IPS-15b (cell line): Measurements from ENCODE around the gene ARL8B.
"Not testable (repeated sequence)": the region's sequence is repeated elsewhere in the genome, so short reads cannot be mapped to it uniquely, and the experiment has no call there.

ENCODE experiments used
- H3K27me3 ChIP-seq: one replicate; pipeline ENCODE4 v1.6.1; 2013; ENCODE audit warnings: low read length; ENCODE audit not compliant: control insufficient read depth, insufficient read depth
- H3K36me3 ChIP-seq: one replicate; pipeline ENCODE4 v1.6.1; 2013; ENCODE audit warnings: low read length; ENCODE audit not compliant: control insufficient read depth, insufficient read depth
- H3K4me1 ChIP-seq: one replicate; pipeline ENCODE4 v1.6.1; 2013; ENCODE audit warnings: mild to moderate bottlenecking, low read length; ENCODE audit not compliant: control insufficient read depth, insufficient read depth
- H3K4me3 ChIP-seq: one replicate; pipeline ENCODE4 v1.5.1; 2013; ENCODE audit warnings: low read depth, low read length
- H3K9ac ChIP-seq: one replicate; pipeline ENCODE4 v1.6.1; 2013; ENCODE audit warnings: low read depth, mild to moderate bottlenecking, low read length
- H3K9me3 ChIP-seq: one replicate; pipeline ENCODE4 v1.6.1; 2013; ENCODE audit warnings: mild to moderate bottlenecking, low read length; ENCODE audit not compliant: control insufficient read depth, insufficient read depth

Gene ARL8B

DNA sequence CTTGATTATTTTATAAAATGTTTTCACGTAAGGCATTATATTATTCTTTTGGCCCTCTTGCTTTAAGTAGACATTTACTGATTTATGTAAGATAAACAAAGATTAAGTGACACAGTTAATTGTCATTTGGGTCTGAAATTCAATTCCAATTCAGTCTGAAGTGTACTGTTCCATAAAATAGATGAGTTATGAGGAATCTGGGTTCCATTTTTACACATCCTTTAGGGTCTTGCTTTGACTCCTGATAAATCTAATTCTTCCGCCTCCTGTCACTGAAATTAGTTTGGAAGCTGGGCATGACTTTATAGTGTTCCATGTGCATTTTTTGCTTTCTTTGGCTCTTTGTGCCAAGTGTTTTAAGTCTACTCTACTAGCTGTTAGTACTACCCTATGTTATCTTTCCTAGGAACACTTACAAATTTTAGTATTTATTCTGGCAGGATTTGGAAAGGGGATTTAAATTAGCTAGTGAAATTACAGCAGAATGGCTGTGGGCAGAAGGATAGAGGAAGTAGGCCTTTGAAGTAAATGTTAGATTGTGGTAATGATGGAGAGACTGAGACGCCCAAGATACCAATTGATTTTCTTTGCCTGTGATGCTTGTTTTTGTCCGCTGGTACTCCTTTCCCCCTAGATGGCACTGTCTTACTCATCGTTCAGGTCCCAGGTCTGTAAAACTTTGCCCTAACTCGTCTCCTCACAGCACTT is 14.3 kb downstream of the ARL8B start:
- Histone ChIP-seq H3K27me3 (no peaks in the 10 kb centered on the region), H3K4me1 (peaks cover 22% of the 10 kb centered on the region), H3K4me3 (no peak overlapping the region), H3K9me3 (no peaks in the 10 kb centered on the region), H3K36me3 (no peaks in the 10 kb centered on the region), H3K9ac (no peak overlapping the region)

GRCh38 chr3:5136919-5137429 is 14.9 kb downstream of the ARL8B start:
- Histone ChIP-seq H3K4me3 (no peak overlapping the region), H3K27me3 (no peaks in the 10 kb centered on the region), H3K36me3 (peaks cover 4% of the 10 kb centered on the region), H3K9me3 (no peaks in the 10 kb centered on the region), H3K9ac (no peak overlapping the region), H3K4me1 (peaks cover 22% of the 10 kb centered on the region)

- Histone ChIP-seq H3K36me3 (peaks cover 9% of the 10 kb centered on the region), H3K9me3 (peaks cover 4% of the 10 kb centered on the region), H3K27me3 (no peaks in the 10 kb centered on the region), H3K4me1 (peaks cover 16% of the 10 kb centered on the region), H3K4me3 (no peak overlapping the region), H3K9ac (no peak overlapping the region)
Measured at GRCh38 chr3:5138214-5138981, 16.3 kb downstream of the ARL8B start.

- Histone ChIP-seq H3K27me3 (no peaks in the 10 kb centered on the region), H3K9ac (no peak overlapping the region), H3K36me3 (peaks cover 12% of the 10 kb centered on the region), H3K9me3 (peaks cover 6% of the 10 kb centered on the region), H3K4me1 (peaks cover 5% of the 10 kb centered on the region), H3K4me3 (no peak overlapping the region)
Measured at GRCh38 chr3:5140230-5140621, 18.1 kb downstream of the ARL8B start.

- peaks cover 6% of the 10 kb centered on the region for H3K9me3 ChIP-seq
- no peaks in the 10 kb centered on the region for H3K27me3 ChIP-seq
- no peak overlapping the region for H3K9ac ChIP-seq
- H3K4me3 ChIP-seq: no peak overlapping the region
- H3K4me1 ChIP-seq: peaks cover 5% of the 10 kb centered on the region
- peaks cover 12% of the 10 kb centered on the region for H3K36me3 ChIP-seq
Measured at GRCh38 chr3:5140839-5141238, 18.7 kb downstream of the ARL8B start.

DNA sequence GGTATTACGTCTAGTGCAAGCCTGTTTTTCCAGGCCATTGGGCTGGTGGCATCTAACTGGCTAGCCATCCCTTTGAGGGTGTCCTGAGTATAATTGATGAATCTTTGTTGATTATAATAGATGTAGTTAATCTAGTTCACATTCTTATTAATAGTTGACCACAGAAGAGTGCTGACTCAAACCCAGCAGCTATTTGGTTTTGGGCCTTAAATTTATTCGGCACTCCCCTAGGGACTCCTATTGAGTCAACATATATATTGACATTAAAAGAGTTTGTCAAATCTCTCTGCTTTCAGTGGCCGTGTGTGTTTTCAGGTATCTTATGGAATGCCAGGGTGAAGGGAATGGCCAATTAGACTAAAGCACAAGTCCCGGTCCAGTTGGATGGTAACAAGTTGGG is 19.7 kb downstream of the ARL8B start:
- no peaks in the 10 kb centered on the region for H3K27me3 ChIP-seq
- peaks cover 12% of the 10 kb centered on the region for H3K36me3 ChIP-seq
- peaks cover 6% of the 10 kb centered on the region for H3K9me3 ChIP-seq
- no peak overlapping the region for H3K9ac ChIP-seq
- no peak overlapping the region for H3K4me3 ChIP-seq
- no peaks in the 10 kb centered on the region for H3K4me1 ChIP-seq

DNA sequence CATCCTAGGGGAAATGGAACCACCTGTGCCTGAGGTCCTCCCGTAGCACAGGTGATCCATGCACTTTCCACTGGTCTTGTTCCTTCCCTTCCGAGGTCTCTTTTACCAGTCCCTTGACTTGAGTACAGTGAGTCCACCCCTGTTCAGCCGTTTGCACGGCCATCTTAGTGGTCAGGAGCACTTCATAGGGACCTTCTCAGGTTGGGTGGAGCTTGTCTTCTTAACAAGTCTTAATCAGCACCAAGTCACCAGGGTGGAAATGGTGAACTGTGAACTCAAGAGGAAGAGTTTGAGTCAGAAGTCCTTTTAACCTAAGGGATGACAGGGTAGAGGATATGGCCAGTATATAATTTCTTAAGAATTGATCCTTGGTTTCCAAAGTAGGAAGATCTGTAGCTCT is 21.4 kb downstream of the ARL8B start:
- peaks cover 12% of the 10 kb centered on the region for H3K36me3 ChIP-seq
- no peaks in the 10 kb centered on the region for H3K4me1 ChIP-seq
- no peak overlapping the region for H3K4me3 ChIP-seq
- H3K9ac ChIP-seq: no peak overlapping the region
- no peaks in the 10 kb centered on the region for H3K27me3 ChIP-seq
- peaks cover 6% of the 10 kb centered on the region for H3K9me3 ChIP-seq

DNA sequence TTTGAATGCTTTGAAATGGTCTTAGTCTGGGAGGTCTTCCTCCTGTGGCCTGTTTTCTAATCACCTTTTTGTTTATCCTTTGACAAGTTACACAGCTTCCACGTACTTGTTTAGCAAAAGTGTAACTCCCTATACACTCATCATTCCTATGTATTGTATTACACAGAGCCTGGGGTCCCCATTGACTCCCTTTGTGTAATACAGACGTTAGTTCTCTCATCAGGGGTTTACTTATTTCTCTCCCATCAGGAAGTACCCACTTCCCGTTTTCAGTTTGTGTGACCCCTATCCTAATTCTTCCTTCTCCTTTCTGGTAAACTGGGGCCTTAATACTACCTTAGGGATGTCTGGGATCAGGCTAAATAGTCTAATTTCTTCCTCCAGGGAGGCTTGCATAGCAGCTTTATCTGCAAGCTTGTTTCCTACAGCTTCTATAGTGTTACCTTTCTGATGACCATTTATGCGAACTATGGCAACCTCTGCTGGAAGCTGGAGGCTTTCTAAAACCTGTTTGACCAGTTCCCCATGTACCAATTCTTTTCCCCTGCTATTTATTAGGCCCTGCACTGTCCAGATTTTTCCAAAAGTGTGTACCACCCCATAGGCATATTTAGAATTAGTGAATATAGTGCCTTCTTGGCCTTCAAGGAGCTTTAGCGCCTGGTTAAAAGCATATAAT is 22.4 kb downstream of the ARL8B start:
- no peak overlapping the region for H3K9ac ChIP-seq
- no peaks in the 10 kb centered on the region for H3K4me1 ChIP-seq
- peaks cover 6% of the 10 kb centered on the region for H3K9me3 ChIP-seq
- H3K36me3 ChIP-seq: peaks cover 12% of the 10 kb centered on the region
- no peaks in the 10 kb centered on the region for H3K27me3 ChIP-seq
- H3K4me3 ChIP-seq: no peak overlapping the region

DNA sequence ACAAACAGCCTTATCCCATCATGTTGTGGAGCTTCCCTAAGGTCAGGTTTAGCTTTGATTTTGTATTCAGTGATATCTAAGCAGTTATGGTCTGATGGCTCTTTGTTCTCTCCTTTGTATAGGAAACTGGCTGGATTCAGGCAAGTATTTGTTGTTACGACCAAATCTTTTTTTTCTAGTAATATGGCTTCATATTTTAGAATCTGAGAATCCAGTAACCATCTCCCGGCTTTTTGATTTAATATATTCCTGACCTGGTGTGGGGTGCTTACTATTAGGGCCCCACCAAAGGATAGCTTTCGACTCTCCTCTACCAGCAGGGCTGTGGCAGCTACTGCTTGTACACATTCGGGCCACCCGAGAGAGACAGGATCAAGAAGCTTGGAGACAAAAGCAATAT is 23.0 kb downstream of the ARL8B start:
- H3K4me1 ChIP-seq: no peaks in the 10 kb centered on the region
- H3K9ac ChIP-seq: no peak overlapping the region
- peaks cover 6% of the 10 kb centered on the region for H3K9me3 ChIP-seq
- peaks cover 12% of the 10 kb centered on the region for H3K36me3 ChIP-seq
- no peak overlapping the region for H3K4me3 ChIP-seq
- no peaks in the 10 kb centered on the region for H3K27me3 ChIP-seq

GRCh38 chr3:5147152-5147551 is 25.1 kb downstream of the ARL8B start:
- not testable (repeated sequence) for H3K27me3 ChIP-seq, H3K9me3 ChIP-seq, H3K9ac ChIP-seq, H3K36me3 ChIP-seq, H3K4me3 ChIP-seq, H3K4me1 ChIP-seq

DNA sequence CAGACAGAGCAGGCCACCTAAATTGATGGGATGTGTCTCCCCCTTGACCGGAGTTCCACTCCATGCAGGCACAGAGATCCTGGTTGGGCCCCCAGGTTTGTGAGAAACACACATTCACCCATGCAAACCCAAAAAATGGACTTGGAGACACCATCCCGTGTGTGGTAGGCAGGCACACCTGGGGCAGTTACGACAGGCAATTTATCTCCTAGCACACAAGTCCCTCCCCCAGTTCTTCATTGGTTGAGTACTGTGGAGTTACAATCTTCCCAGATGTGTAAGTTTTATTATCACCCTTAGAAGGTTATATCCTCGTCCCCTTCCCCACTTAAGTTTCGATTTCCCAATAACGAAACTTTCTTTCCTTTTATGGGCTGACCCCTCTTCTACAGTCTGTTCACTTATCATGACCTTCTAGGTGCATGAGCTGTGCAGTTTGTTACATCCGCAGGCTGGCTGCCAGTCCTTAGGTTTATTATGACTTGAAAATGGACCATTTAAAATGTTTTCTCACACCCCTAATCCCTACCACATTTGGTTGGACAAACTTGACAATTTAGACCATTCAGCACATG is 27.3 kb downstream of the ARL8B start:
- Histone ChIP-seq H3K4me1 (no peaks in the 10 kb centered on the region), H3K9me3 (no peaks in the 10 kb centered on the region), H3K27me3 (no peaks in the 10 kb centered on the region), H3K9ac (no peak overlapping the region), H3K36me3 (no peaks in the 10 kb centered on the region), H3K4me3 (no peak overlapping the region)
